ENCODE results near the gene TNK2. TPM values are rescaled to one million over a fixed set of nuclear protein-coding genes. Genes with fewer than 3 reads are reported as not detected.
A peak's percentile ranks its signal among the peaks of the same experiment; 100 is the strongest.
"Not testable (repeated sequence)": the region's sequence is repeated elsewhere in the genome, so short reads cannot be mapped to it uniquely, and the experiment has no call there.

TNK2 gene
- 33.2 TPM for total RNA-seq (2013)
- polyA plus RNA-seq (100 to 1,000 TPM in 1 of 3 donors, 1 to 10 TPM in 1, under 1 TPM in 1; 0.84 to 131 (median 1.8) TPM), polyA minus RNA-seq (45.7 and 61.0 TPM in 2 replicates), total RNA-seq (21.6 to 136 (median 102) reads per million in 11 experiments)

GRCh38 chr3:195907934-195908693, at the start of gene TNK2:
Gene TNK2, minus strand, starts transcription at chr3:195908551. Its CDS starts 19,963 bp downstream, at chr3:195888588.
- peak within 1 kb of the TSS; percentile 97 to 100 for H3K27ac ChIP-seq (ENCODE audit: low read depth in 1 of 2, low read length in 2 of 2)
- intact Hi-C loops (cut with micrococcal nuclease): loop anchor here (2.0 to 10.0 kb wide), 5 partner anchors 13 to 1323 kb away; partner anchors contain the start of genes NRROS (in 1 of the 2) and PPP1R2 (in 1 of the 2)
- Mint-ChIP-seq H3K9me3 (peaks cover 0 to 1% (median 0%) of the 10 kb centered on the region in 7 donors), H3K27me3 (ENCODE audit: low read depth in 3 of 3) (peaks cover 0 to 1% (median 1%) of the 10 kb centered on the region in 3 donors), H3K27ac (peak within 1 kb of the TSS; percentile 99 to 100 (median 99)), H3K4me3 (peak within 1 kb of the TSS; percentile 95 to 96), H3K36me3 (peaks cover 12 to 15% of the 10 kb centered on the region in 2 donors), H3K4me1 (peaks cover 56% of the 10 kb centered on the region)
- peak within 1 kb of the TSS; percentile 19 for H2AFZ ChIP-seq (ENCODE audit: insufficient read depth, low read depth, low read length, poor library complexity, severe bottlenecking)
- H3K4me1 ChIP-seq (ENCODE audit: control insufficient read depth in 1 of 2, insufficient read depth in 2 of 2, low read length in 2 of 2): peaks cover 60 to 61% of the 10 kb centered on the region in 2 donors
- H4K20me1 ChIP-seq (ENCODE audit: insufficient read depth, low read length): peaks cover 6% of the 10 kb centered on the region
- WGBS (ENCODE audit: insufficient coverage): 0% methylated on average over 29 of the region's 35 CpGs
- no peaks in the 10 kb centered on the region for H3K9me3 ChIP-seq (replicated peaks in 1 of 2; ENCODE audit: control insufficient read depth in 1 of 2, insufficient read depth in 1 of 2, low read length in 2 of 2)
- H3K9ac ChIP-seq (ENCODE audit: insufficient read depth, low read length, poor library complexity, severe bottlenecking): peak within 1 kb of the TSS; percentile 93
- peak; percentile 88 to 90 (median 90) for DNase-seq
- peak within 1 kb of the TSS; percentile 91 for H3K4me2 ChIP-seq (replicated peaks; ENCODE audit: extremely low read depth, low read length, poor library complexity, severe bottlenecking)
- TF ChIP-seq CTCF (IDR thresholded peaks at IDR 0.05): no peak
- H3K4me3 ChIP-seq (replicated peaks in 1 of 3; ENCODE audit: low read depth in 2 of 3, low read length in 3 of 3): peak within 1 kb of the TSS; percentile 62 to 82 (median 78)
- no peaks in the 10 kb centered on the region for H3K36me3 ChIP-seq (replicated peaks in 1 of 2; ENCODE audit: control insufficient read depth in 1 of 2, insufficient read depth in 2 of 2, low read length in 2 of 2)
- H3K27me3 ChIP-seq (ENCODE audit: control insufficient read depth in 2 of 2, insufficient read depth in 2 of 2, low read length in 2 of 2): no peaks in the 10 kb centered on the region
- peaks cover 67% of the 10 kb centered on the region for H3K79me2 ChIP-seq (ENCODE audit: insufficient read depth, low read length)

GRCh38 chr3:195956577-195956976, 48.2 kb upstream of the TNK2 start:
- no peaks in the 10 kb centered on the region for H3K79me2 ChIP-seq (ENCODE audit: insufficient read depth, low read length)
- H3K4me2 ChIP-seq (replicated peaks; ENCODE audit: extremely low read depth, low read length, poor library complexity, severe bottlenecking): no peak overlapping the region
- H3K36me3 ChIP-seq (replicated peaks in 1 of 2; ENCODE audit: control insufficient read depth in 1 of 2, insufficient read depth in 2 of 2, low read length in 2 of 2): peaks cover 6 to 15% of the 10 kb centered on the region in 2 donors
- no peak overlapping the region for H3K27ac ChIP-seq (ENCODE audit: low read depth in 1 of 2, low read length in 2 of 2)
- Mint-ChIP-seq H3K36me3 (peaks cover 21 to 46% of the 10 kb centered on the region in 2 donors), H3K27ac (peak overlapping the region in 1 of 7 donors; percentile 38), H3K4me1 (peaks cover 9% of the 10 kb centered on the region), H3K9me3 (peaks cover 0 to 8% (median 0%) of the 10 kb centered on the region in 7 donors), H3K4me3 (no peak overlapping the region), H3K27me3 (ENCODE audit: low read depth in 3 of 3) (peaks cover 2 to 9% (median 8%) of the 10 kb centered on the region in 3 donors)
- no peak overlapping the region for H3K4me3 ChIP-seq (replicated peaks in 1 of 3; ENCODE audit: low read depth in 2 of 3, low read length in 3 of 3)
- intact Hi-C loops (cut with micrococcal nuclease): no loop called here
- DNase-seq: no peak
- 100% methylated on average over 6 of the region's 7 CpGs for WGBS (ENCODE audit: insufficient coverage)
- peaks cover 9% of the 10 kb centered on the region for H4K20me1 ChIP-seq (ENCODE audit: insufficient read depth, low read length)
- no peak overlapping the region for H2AFZ ChIP-seq (ENCODE audit: insufficient read depth, low read depth, low read length, poor library complexity, severe bottlenecking)
- H3K9ac ChIP-seq (ENCODE audit: insufficient read depth, low read length, poor library complexity, severe bottlenecking): no peak overlapping the region
- no peak for TF ChIP-seq CTCF (IDR thresholded peaks at IDR 0.05)
- H3K4me1 ChIP-seq (ENCODE audit: control insufficient read depth in 1 of 2, insufficient read depth in 2 of 2, low read length in 2 of 2): peaks cover 0 to 4% of the 10 kb centered on the region in 2 donors
- no peaks in the 10 kb centered on the region for H3K9me3 ChIP-seq (replicated peaks in 1 of 2; ENCODE audit: control insufficient read depth in 1 of 2, insufficient read depth in 1 of 2, low read length in 2 of 2)
- H3K27me3 ChIP-seq (ENCODE audit: control insufficient read depth in 2 of 2, insufficient read depth in 2 of 2, low read length in 2 of 2): peaks cover 0 to 3% of the 10 kb centered on the region in 2 donors

- peak in 2 of 3 donors; percentile 25 to 37 for DNase-seq
- Mint-ChIP-seq H3K4me3 (peak overlapping the region; percentile 71 to 78), H3K36me3 (peaks cover 21 to 36% of the 10 kb centered on the region in 2 donors)
- H3K9ac ChIP-seq (ENCODE audit: insufficient read depth, low read length, poor library complexity, severe bottlenecking); H2AFZ ChIP-seq (ENCODE audit: insufficient read depth, low read depth, low read length, poor library complexity, severe bottlenecking); H3K4me1 Mint-ChIP-seq; H3K27me3 ChIP-seq (ENCODE audit: control insufficient read depth in 2 of 2, insufficient read depth in 2 of 2, low read length in 2 of 2); H3K4me2 ChIP-seq (replicated peaks; ENCODE audit: extremely low read depth, low read length, poor library complexity, severe bottlenecking); H3K9me3 Mint-ChIP-seq; H3K4me3 ChIP-seq (replicated peaks in 1 of 3; ENCODE audit: low read depth in 2 of 3, low read length in 3 of 3); H4K20me1 ChIP-seq (ENCODE audit: insufficient read depth, low read length); H3K27ac ChIP-seq (ENCODE audit: low read depth in 1 of 2, low read length in 2 of 2); intact Hi-C loops (cut with micrococcal nuclease); H3K27me3 Mint-ChIP-seq (ENCODE audit: low read depth in 3 of 3); H3K9me3 ChIP-seq (replicated peaks in 1 of 2; ENCODE audit: control insufficient read depth in 1 of 2, insufficient read depth in 1 of 2, low read length in 2 of 2); H3K79me2 ChIP-seq (ENCODE audit: insufficient read depth, low read length); H3K4me1 ChIP-seq (ENCODE audit: control insufficient read depth in 1 of 2, insufficient read depth in 2 of 2, low read length in 2 of 2); H3K27ac Mint-ChIP-seq: not testable (repeated sequence)
- WGBS (ENCODE audit: insufficient coverage): 33% methylated on average over 17 of the region's 20 CpGs
- H3K36me3 ChIP-seq (replicated peaks in 1 of 2; ENCODE audit: control insufficient read depth in 1 of 2, insufficient read depth in 2 of 2, low read length in 2 of 2): peaks cover 6 to 15% of the 10 kb centered on the region in 2 donors
Measured at GRCh38 chr3:195955416-195955841, 47.1 kb upstream of the TNK2 start.

Data from CD14-positive monocyte (primary cell).